ENCODE data around the gene TMEM212. TPM values are rescaled to one million over a fixed set of nuclear protein-coding genes. Genes with fewer than 3 reads are reported as not detected.

TMEM212 gene
- total RNA-seq, 6 experiments from 2014 or later = not detected

DNA sequence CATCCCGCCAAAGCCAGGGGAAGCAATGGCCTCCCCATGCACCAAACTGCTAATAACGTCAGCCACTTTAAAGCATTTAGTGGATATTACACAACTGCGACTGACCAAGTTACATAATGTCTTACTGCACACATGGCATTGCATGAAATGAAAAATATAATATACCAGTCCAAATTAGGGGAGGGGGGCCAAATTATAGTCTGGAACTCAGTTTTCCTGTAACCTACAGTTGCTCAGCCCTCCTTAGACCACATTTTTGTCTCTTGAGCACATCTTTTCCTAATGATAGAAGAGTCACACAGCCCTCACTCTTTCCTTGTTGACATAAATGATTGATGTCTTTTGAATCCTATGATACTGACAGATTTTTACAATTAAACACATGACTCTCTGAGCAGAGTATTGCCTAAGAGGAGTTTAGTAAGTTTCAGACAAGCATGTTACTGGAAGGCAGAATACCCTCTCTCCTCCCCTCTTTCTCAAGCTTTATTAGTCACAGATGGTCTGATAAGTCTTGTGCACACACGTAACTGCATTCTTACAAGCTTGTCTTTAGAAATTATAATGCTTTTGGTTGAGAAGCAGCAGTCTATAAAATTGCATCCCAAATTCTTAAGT lies 31.7 kb upstream of the TMEM212 start:
- H3K9me3 ChIP-seq = no peaks in the 10 kb centered on the region
- H3K36me3 ChIP-seq = no peaks in the 10 kb centered on the region
- H3K27ac ChIP-seq = peak overlapping the region; percentile 33 to 96 (median 92)
- ATAC-seq = peak in 2 of 4 donors; percentile 2 to 13
- TF ChIP-seq, protein P1, sequence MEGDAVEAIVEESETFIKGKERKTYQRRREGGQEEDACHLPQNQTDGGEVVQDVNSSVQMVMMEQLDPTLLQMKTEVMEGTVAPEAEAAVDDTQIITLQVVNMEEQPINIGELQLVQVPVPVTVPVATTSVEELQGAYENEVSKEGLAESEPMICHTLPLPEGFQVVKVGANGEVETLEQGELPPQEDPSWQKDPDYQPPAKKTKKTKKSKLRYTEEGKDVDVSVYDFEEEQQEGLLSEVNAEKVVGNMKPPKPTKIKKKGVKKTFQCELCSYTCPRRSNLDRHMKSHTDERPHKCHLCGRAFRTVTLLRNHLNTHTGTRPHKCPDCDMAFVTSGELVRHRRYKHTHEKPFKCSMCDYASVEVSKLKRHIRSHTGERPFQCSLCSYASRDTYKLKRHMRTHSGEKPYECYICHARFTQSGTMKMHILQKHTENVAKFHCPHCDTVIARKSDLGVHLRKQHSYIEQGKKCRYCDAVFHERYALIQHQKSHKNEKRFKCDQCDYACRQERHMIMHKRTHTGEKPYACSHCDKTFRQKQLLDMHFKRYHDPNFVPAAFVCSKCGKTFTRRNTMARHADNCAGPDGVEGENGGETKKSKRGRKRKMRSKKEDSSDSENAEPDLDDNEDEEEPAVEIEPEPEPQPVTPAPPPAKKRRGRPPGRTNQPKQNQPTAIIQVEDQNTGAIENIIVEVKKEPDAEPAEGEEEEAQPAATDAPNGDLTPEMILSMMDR (IDR thresholded peaks at IDR 0.05) = no peak
- no peak for TF ChIP-seq POLR2A (IDR thresholded peaks at IDR 0.05)
- intact Hi-C loops (cut with DNase I) = no loop called here
- H3K4me3 ChIP-seq = peak overlapping the region in 1 of 3 donors; percentile 78
- 46% methylated on average over 4 of the region's 4 CpGs for WGBS (ENCODE audit: insufficient coverage, low coverage, low lambda C conversion rate, missing lambda C conversion rate)
- peaks cover 0 to 16% (median 3%) of the 10 kb centered on the region in 4 donors for H3K4me1 ChIP-seq
- no peak for DNase-seq
- H3K27me3 ChIP-seq = no peaks in the 10 kb centered on the region

GRCh38 chr3:171811913-171812335 lies 31.2 kb upstream of the TMEM212 start:
- H3K4me3 ChIP-seq = no peak overlapping the region
- no peaks in the 10 kb centered on the region for H3K27me3 ChIP-seq
- H3K27ac ChIP-seq = peak overlapping the region in 1 of 3 donors; percentile 96
- ATAC-seq (no peak), DNase-seq (no peak)
- TF ChIP-seq, protein P1 (IDR thresholded peaks at IDR 0.05) = no peak
- TF ChIP-seq POLR2A (IDR thresholded peaks at IDR 0.05) = no peak
- no peaks in the 10 kb centered on the region for H3K9me3 ChIP-seq
- peaks cover 0 to 11% (median under 1%) of the 10 kb centered on the region in 4 donors for H3K4me1 ChIP-seq
- H3K36me3 ChIP-seq = no peaks in the 10 kb centered on the region
- intact Hi-C loops (cut with DNase I) = no loop called here
- 96% methylated on average over 9 of the region's 9 CpGs for WGBS (ENCODE audit: insufficient coverage, low coverage, low lambda C conversion rate, missing lambda C conversion rate)

DNA sequence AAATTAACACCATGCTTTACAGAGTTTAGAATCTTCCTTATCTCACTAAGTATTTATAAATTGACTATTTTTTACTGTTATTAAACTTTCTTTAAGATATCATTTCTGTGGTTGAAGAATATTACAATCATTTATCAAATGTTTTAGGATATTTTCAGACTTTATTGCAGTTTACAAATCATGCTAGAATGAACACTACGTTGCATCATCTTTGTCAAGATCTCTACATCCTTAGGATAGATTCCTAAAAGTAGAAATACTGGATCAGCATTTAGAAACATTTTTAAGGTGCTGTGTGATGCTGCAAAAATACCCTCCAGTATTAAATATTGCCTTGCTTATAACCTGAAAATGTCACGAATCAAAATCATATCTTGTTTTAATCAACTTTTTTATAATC lies 30.3 kb upstream of the TMEM212 start:
- intact Hi-C loops (cut with DNase I) = no loop called here
- DNase-seq (no peak), ATAC-seq (no peak)
- no peak overlapping the region for H3K27ac ChIP-seq
- H3K4me1 ChIP-seq = peaks cover 0 to 11% (median 0%) of the 10 kb centered on the region in 4 donors
- no peak for TF ChIP-seq POLR2A (IDR thresholded peaks at IDR 0.05)
- TF ChIP-seq, protein P1 (IDR thresholded peaks at IDR 0.05) = no peak
- H3K4me3 ChIP-seq = no peak overlapping the region
- H3K9me3 ChIP-seq = no peaks in the 10 kb centered on the region
- WGBS (ENCODE audit: insufficient coverage, low coverage, low lambda C conversion rate, missing lambda C conversion rate) = 89% methylated on average over 2 of the region's 2 CpGs
- no peaks in the 10 kb centered on the region for H3K36me3 ChIP-seq
- H3K27me3 ChIP-seq = no peaks in the 10 kb centered on the region

GRCh38 chr3:171813278-171813896 lies 29.8 kb upstream of the TMEM212 start:
- H3K27ac ChIP-seq = peak overlapping the region in 1 of 3 donors; percentile 5
- no peaks in the 10 kb centered on the region for H3K36me3 ChIP-seq
- DNase-seq (no peak), ATAC-seq (no peak)
- 81% methylated on average over 3 of the region's 3 CpGs for WGBS (ENCODE audit: insufficient coverage, low coverage, low lambda C conversion rate, missing lambda C conversion rate)
- no peak overlapping the region for H3K4me3 ChIP-seq
- H3K27me3 ChIP-seq = no peaks in the 10 kb centered on the region
- intact Hi-C loops (cut with DNase I) = no loop called here
- H3K4me1 ChIP-seq = peaks cover 0 to 11% (median 0%) of the 10 kb centered on the region in 4 donors
- H3K9me3 ChIP-seq = no peaks in the 10 kb centered on the region
- TF ChIP-seq, protein P1 (IDR thresholded peaks at IDR 0.05) = no peak

All from right lobe of liver (tissue), 6 donors.